Measurements from ENCODE around the gene ETNK1. TPM values are rescaled to one million over a fixed set of nuclear protein-coding genes. Genes with fewer than 3 reads are reported as not detected.

Gene ETNK1
- total RNA-seq, 2 experiments from 2014 or later: 38.6 to 62.1 TPM

DNA sequence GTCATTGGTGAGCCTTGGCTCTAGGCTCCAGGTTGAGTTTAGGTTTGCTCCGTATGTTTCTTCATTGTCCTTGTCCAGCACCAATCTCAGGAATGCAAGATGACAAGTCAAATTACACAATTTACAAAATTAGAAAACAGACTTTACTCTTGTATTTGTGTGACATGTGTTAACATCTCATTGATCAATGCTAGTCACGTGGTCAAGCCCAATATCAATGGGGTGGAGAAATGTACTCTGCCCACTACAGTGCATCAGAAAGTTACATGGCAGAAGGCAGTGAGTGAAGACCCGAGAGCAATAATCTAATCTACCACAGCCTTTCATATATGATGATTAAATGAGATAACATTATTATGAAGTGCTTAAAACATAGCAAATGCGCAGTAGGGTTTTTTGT, 94.8 kb downstream of the ETNK1 start:
- no peak overlapping the region for H3K4me3 Mint-ChIP-seq
- ChIA-PET CTCF (no interaction called here), POLR2A (no interaction called here)
- no peaks in the 10 kb centered on the region for H3K4me1 Mint-ChIP-seq
- no peak overlapping the region for H3K27ac Mint-ChIP-seq
- intact Hi-C loops (cut with DNase I, micrococcal nuclease): no loop called here
- DNase-seq: no peak
- H3K9me3 Mint-ChIP-seq (ENCODE audit: low read depth): no peaks in the 10 kb centered on the region
- peaks cover 10% of the 10 kb centered on the region for H3K27me3 Mint-ChIP-seq
- no peak for ATAC-seq
- H3K36me3 Mint-ChIP-seq (ENCODE audit: low read depth): no peaks in the 10 kb centered on the region

GRCh38 chr12:22722081-22722480, 97.1 kb downstream of the ETNK1 start:
- no peak for DNase-seq

DNA sequence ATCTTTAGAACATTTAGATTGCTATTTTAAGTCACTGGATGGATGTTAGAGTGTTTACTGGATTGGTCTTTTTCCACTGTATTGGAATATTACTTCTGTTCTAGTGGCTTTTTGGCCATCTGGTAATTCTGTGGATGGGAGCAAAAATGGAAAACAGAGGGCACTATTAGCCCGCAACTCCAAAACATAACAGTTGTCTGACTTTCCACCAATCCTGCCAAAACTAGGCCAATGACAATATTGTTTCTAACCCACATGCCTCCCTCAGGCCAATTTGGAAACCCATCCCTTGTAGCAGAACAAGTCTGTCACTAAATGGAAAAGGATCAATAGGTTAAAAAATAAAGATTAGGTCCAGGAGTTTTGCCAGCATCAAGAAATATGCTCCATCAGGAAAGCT, 97.8 kb downstream of the ETNK1 start:
- ChIA-PET CTCF (no interaction called here), POLR2A (no interaction called here)
- no peak for DNase-seq
- peaks cover 12% of the 10 kb centered on the region for H3K27me3 Mint-ChIP-seq
- no peak overlapping the region for H3K4me3 Mint-ChIP-seq
- H3K4me1 Mint-ChIP-seq: no peaks in the 10 kb centered on the region
- H3K36me3 Mint-ChIP-seq (ENCODE audit: low read depth): no peaks in the 10 kb centered on the region
- intact Hi-C loops (cut with DNase I, micrococcal nuclease): no loop called here
- ATAC-seq: no peak
- H3K9me3 Mint-ChIP-seq (ENCODE audit: low read depth): no peaks in the 10 kb centered on the region
- H3K27ac Mint-ChIP-seq: no peak overlapping the region

More at GRCh38 chr12:22722081-22722480, 97.1 kb downstream of the ETNK1 start:
- Mint-ChIP-seq H3K9me3 (ENCODE audit: low read depth) (no peaks in the 10 kb centered on the region), H3K4me3 (no peak overlapping the region), H3K36me3 (ENCODE audit: low read depth) (no peaks in the 10 kb centered on the region), H3K4me1 (no peaks in the 10 kb centered on the region), H3K27ac (no peak overlapping the region), H3K27me3 (peaks cover 12% of the 10 kb centered on the region)
- ChIA-PET POLR2A (no interaction called here), CTCF (no interaction called here)
- intact Hi-C loops (cut with DNase I, micrococcal nuclease): no loop called here
- no peak for ATAC-seq

DNA sequence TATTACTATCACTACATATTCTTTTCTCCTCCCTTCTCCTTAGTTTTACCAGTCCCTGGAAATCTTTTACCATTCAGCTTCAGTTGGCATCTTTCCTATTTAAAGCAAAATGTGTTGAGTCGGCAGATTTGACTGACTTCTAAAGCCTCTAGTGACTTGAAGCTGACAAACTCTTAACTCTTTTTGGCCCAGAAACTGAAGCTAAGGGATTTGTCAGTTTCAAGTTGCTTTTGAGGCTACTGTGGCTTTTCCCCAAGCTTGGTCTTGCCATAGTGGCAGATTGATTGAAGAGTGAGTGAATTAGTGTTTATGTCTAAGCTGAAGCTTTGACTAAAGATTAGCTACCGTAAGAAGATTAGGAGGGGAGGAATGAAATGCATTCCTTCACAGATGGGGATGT, 104.0 kb downstream of the ETNK1 start:
- peaks cover 11% of the 10 kb centered on the region for H3K27me3 Mint-ChIP-seq
- H3K27ac Mint-ChIP-seq: no peak overlapping the region
- ChIA-PET CTCF (interaction anchor here (0.7 to 1.0 kb wide), 2 partner anchors 46 to 337 kb away, joined by 3 to 4 read pairs; no protein-coding TSS in a partner anchor), POLR2A (no interaction called here)
- intact Hi-C loops (cut with DNase I, micrococcal nuclease): no loop called here
- H3K36me3 Mint-ChIP-seq (ENCODE audit: low read depth): no peaks in the 10 kb centered on the region
- H3K9me3 Mint-ChIP-seq (ENCODE audit: low read depth): no peaks in the 10 kb centered on the region
- no peak overlapping the region for H3K4me3 Mint-ChIP-seq
- no peak for DNase-seq
- ATAC-seq: no peak
- H3K4me1 Mint-ChIP-seq: peaks cover 3% of the 10 kb centered on the region

DNA sequence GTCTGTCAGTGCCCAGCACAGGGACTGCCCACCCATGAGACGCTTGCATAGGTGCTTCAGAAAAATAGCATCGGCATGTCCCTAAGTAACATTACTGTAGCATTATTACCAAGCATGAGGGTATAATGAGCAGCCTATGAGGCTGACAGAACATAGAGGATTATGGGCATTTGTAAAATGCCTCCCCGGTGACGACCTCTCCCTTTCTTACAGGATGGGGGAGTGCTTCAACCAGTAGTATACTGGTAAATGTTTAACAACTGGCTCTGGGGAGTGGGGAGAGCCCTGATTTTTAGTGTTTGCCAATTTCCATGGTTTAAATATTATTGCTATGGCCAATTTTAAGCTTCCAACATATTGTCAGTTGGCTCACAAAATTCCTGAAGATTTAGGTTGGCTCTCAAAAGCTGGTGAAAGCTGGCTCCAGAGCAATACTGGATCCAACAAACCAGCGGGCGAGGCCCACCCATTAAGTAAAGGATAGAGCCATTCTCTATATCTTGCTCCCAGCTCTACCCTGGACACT, 104.5 kb downstream of the ETNK1 start:
- H3K27ac Mint-ChIP-seq: no peak overlapping the region
- POLR2A ChIA-PET: interaction anchor here (0.6 kb wide), 1 partner anchor 23 kb away, joined by 3 read pairs; no protein-coding TSS in a partner anchor
- H3K4me3 Mint-ChIP-seq: no peak overlapping the region
- CTCF ChIA-PET: interaction anchor here (0.7 to 1.0 kb wide), 2 partner anchors 47 to 337 kb away, joined by 3 to 4 read pairs; no protein-coding TSS in a partner anchor
- no peaks in the 10 kb centered on the region for H3K36me3 Mint-ChIP-seq (ENCODE audit: low read depth)
- DNase-seq (no peak), ATAC-seq (no peak)
- intact Hi-C loops (cut with DNase I, micrococcal nuclease): no loop called here
- peaks cover 7% of the 10 kb centered on the region for H3K27me3 Mint-ChIP-seq
- H3K9me3 Mint-ChIP-seq (ENCODE audit: low read depth): no peaks in the 10 kb centered on the region
- peaks cover 3% of the 10 kb centered on the region for H3K4me1 Mint-ChIP-seq

DNA sequence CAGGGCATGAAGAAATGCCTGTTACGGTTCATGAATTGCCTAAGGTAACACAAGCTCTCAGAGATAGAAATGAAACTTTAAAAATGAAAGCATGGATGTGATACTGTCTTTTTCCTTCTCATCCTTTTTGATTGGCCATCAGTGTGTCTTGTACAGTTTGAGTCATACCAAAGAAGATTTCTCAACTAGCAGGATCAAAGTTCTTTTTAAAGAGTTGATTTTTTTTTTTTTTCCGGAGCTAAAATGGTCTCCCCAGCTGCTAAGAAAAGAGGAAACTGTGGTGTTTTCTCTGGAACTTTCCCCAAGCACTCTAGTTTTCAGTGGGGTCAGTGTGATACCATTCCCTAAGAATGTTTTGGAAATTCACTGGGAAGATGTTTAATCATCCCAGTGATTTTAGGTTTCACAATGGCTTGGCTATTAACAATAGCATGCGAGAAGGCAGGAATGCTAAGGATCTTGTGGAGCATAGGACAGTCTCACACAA, 105.0 kb downstream of the ETNK1 start:
- CTCF ChIA-PET: interaction anchor here (1.0 kb wide), 1 partner anchor 47 kb away, joined by 3 read pairs; no protein-coding TSS in a partner anchor
- DNase-seq: no peak
- no peaks in the 10 kb centered on the region for H3K9me3 Mint-ChIP-seq (ENCODE audit: low read depth)
- H3K36me3 Mint-ChIP-seq (ENCODE audit: low read depth): no peaks in the 10 kb centered on the region
- H3K27ac Mint-ChIP-seq: no peak overlapping the region
- POLR2A ChIA-PET: interaction anchor here (0.6 kb wide), 1 partner anchor 22 kb away, joined by 3 read pairs; no protein-coding TSS in a partner anchor
- ATAC-seq: no peak
- H3K27me3 Mint-ChIP-seq: peaks cover 7% of the 10 kb centered on the region
- peaks cover 3% of the 10 kb centered on the region for H3K4me1 Mint-ChIP-seq
- H3K4me3 Mint-ChIP-seq: no peak overlapping the region
- intact Hi-C loops (cut with DNase I, micrococcal nuclease): no loop called here

DNA sequence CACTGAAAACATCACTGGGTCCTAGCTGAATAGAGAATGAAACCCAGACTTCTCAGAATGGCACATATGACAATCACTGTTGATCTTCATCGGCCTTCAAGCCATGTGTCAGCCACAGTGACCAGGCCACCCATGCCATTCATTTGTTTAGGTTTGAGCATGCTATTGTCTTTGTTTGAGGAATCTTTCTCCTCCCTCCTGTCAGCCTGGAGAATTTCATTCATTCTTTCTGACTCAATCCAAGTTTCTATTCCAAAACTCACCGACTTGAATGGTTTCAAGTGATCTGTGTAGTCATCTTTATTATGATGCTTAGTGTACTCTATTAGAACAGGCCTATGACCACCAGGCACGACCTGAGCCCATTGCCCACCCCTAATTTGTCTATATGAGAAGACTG, 106.3 kb downstream of the ETNK1 start:
- peaks cover 3% of the 10 kb centered on the region for H3K4me1 Mint-ChIP-seq
- no peak for ATAC-seq
- intact Hi-C loops (cut with DNase I, micrococcal nuclease): no loop called here
- CTCF ChIA-PET: no interaction called here
- H3K36me3 Mint-ChIP-seq (ENCODE audit: low read depth): no peaks in the 10 kb centered on the region
- no peak overlapping the region for H3K4me3 Mint-ChIP-seq
- DNase-seq: no peak
- POLR2A ChIA-PET: no interaction called here
- no peak overlapping the region for H3K27ac Mint-ChIP-seq
- H3K9me3 Mint-ChIP-seq (ENCODE audit: low read depth): no peaks in the 10 kb centered on the region
- H3K27me3 Mint-ChIP-seq: peaks cover 5% of the 10 kb centered on the region

- no peak for ATAC-seq
- intact Hi-C loops (cut with DNase I, micrococcal nuclease): no loop called here
- H3K27ac Mint-ChIP-seq: no peak overlapping the region
- H3K27me3 Mint-ChIP-seq: peaks cover 6% of the 10 kb centered on the region
- H3K9me3 Mint-ChIP-seq (ENCODE audit: low read depth): no peaks in the 10 kb centered on the region
- no peak overlapping the region for H3K4me3 Mint-ChIP-seq
- no peak for DNase-seq
- no peaks in the 10 kb centered on the region for H3K36me3 Mint-ChIP-seq (ENCODE audit: low read depth)
- CTCF ChIA-PET: no interaction called here
- POLR2A ChIA-PET: no interaction called here
- peaks cover 3% of the 10 kb centered on the region for H3K4me1 Mint-ChIP-seq
Observed at GRCh38 chr12:22733756-22734155, 108.8 kb downstream of the ETNK1 start.

- no peaks in the 10 kb centered on the region for H3K9me3 Mint-ChIP-seq (ENCODE audit: low read depth)
- intact Hi-C loops (cut with DNase I, micrococcal nuclease): no loop called here
Observed at GRCh38 chr12:22738945-22739344, 114.0 kb downstream of the ETNK1 start.

More at GRCh38 chr12:22738945-22739344, 114.0 kb downstream of the ETNK1 start:
- Mint-ChIP-seq H3K4me1 (no peaks in the 10 kb centered on the region), H3K27ac (no peak overlapping the region), H3K27me3 (peaks cover 2% of the 10 kb centered on the region), H3K4me3 (no peak overlapping the region), H3K36me3 (ENCODE audit: low read depth) (no peaks in the 10 kb centered on the region)
- DNase-seq (no peak), ATAC-seq (no peak)
- POLR2A ChIA-PET: no interaction called here
- CTCF ChIA-PET: interaction anchor here (0.7 kb wide), 1 partner anchor 321 kb away, joined by 3 read pairs; no protein-coding TSS in a partner anchor

Other genes with a start within 250 kb of the ETNK1 start
- 10 to 100 TPM; 29.5 to 31.6 TPM for gene C2CD5, start 80.6 kb upstream of the ETNK1 start, total RNA-seq